HG03432 (cell line): Measurements from ENCODE around the gene ELAVL2.

ENCODE experiments used
- ATAC-seq: cut with Tn5 transposase; IDR thresholded peaks from one replicate; pipeline ENCODE4 v1.9.1; 2021; ENCODE audit warnings: mild to moderate bottlenecking, moderate library complexity; ENCODE audit not compliant: unreplicated experiment

The ELAVL2 gene

DNA sequence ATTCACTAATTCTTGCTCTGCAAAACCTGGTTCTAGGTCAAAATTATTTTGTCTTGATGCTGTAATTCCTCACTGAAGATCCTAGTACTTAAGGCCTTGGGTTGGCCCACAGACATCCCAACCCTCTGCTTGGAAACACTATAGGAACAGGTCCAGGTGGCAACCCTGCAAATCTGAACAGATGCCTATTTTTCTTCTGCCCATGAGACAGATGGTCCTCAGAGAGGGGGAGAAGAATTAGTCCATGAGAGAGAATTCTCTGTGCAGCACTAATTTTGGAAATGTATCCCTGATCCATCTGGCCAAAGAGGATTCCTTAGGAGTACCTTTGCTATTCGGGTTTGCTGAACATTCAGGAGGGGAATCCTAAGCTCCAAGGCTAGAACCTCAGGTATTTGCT lies 156.3 kb downstream of the ELAVL2 start:
- no peak for ATAC-seq

DNA sequence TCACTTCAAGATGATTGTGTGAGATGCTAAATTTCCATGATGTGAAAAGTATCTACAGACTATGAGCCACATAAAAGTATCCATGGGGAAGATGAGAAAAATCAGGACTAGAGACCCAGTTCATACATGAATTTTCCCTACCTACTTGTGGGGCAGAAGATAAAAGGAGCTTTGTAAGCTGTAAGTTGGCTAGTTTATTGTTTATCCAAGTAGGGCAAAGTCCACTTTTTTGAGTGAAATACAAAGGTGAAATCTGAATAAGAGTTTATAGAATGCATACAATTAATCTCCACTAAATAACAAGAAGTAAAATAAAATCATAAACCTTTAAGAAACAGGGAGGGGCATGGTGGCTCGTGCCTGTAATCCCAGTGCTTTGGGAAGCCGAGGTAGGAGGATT lies 160.4 kb downstream of the ELAVL2 start:
- no peak for ATAC-seq

DNA sequence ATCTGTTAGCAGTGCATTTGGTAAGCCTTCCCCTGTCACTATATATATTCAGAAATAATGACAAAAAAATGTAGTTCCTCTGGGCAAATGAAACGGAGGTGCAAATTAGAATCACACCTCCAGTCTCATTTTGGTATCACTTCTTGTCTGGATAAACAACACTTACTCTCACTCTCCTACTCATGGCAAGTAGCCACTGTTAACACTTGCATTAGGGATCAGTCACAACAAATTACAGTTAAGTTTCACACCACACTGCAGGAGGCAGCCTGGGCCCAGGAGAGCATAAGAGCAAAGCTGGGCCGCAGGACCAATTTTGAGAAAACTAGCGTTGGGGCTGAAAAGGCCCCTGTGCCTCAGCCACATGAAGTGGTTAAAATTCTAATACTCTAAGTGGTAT lies 161.0 kb downstream of the ELAVL2 start:
- no peak for ATAC-seq

DNA sequence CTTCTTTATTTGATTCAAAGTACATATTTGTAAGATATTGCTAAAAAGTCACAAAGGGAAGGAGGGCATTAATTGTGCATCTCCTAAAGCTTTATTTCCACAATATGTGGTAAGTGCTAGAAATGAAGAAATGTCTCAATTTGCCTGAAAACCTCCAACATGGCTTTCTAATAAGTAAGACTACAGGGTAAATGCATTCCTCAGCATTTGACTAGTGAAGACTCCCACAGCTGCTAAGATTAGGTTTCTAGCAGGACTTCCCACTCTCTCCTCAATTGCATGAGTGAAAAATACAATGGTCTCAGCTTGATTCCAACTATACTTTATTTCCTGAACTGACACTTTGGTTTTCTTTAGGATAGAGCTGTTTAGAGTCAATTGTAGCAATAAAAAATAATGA lies 162.1 kb downstream of the ELAVL2 start:
- ATAC-seq, result no peak

DNA sequence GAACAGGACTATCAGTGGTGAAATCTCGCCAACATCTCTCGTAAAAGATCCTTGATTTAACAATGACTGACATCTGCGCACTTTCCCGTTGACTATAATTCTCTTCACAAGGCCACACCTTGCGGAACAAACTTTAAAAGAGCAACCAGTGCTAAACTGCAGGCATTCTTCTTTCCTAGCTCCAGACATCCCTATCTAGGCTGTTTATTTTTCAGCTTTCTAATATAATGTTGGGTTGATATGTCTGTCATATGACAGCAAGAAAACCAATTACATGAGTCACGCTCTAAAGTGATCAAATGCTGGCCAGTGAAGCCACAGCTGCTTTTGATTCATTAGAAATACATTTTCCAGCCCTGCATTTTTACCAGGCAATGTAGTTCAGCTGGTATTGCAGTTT lies 162.5 kb downstream of the ELAVL2 start:
- no peak for ATAC-seq

DNA sequence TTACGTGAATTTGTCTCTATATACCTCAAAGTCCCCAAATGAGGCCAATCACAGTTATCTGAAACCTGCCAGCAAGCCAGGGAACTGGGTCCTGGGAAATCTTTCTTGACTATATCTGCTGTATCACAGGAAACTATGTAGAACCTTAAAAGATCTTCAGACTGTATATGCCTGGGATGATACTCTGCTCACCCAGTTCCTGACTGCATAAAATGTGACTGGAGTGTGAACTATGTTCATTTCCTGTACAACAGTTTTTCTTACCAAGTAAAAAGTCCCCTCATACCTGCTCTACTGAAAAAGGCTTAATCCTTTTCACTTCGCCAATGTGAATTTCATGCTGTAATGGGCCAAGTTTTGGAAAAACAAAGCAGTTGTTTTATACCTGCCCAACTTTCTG lies 162.9 kb downstream of the ELAVL2 start:
- ATAC-seq, result no peak

DNA sequence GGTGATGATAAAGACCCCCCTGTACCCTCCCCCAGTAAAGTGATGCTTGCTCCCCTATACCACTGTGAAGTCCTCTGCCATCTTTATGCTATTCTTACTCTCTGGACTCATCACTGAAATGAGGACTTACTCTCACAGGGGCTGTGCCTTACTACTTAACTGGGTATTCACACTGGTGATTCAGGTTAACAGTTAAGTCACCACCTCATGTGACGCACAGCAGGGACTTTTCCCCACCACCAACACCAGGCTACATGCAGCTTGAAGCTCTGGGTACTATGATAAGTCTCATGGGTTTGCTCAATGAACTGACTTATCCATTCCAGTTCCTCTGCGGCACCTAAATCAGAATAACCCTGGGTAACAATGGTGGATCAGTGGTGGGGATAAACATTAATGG lies 163.7 kb downstream of the ELAVL2 start:
- ATAC-seq, result peak; percentile 50

DNA sequence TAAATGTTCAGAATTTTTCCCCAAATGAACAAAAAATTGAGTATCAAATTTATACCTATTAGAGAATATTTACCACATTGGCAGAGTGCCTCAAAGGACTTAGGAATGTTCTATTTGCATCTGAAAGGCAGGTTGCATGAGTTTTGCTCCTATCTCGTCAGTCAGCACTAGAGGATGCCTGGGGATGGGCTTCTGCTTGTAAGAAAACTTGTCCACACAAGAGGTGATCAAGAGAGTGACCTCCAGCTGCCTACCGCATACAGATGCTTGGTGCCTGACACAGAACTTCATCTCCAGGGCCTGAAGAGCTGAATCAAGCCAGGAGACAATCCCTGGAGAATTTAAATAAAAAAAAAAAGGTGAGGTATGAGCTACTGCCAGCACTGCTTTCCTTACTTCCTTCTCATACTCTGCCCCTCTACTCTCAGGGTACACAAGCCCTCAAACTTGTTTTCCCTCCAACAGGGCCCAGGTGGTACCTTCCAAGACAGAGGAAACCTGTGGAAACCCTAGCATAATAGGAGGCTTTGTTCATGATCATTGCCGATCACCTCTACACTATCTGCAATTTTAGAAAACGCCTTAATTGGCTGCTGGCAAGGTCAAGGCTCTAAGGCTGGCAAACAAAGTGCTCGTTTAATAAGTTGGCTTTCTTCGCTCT lies 166.6 kb downstream of the ELAVL2 start:
- ATAC-seq, result no peak

DNA sequence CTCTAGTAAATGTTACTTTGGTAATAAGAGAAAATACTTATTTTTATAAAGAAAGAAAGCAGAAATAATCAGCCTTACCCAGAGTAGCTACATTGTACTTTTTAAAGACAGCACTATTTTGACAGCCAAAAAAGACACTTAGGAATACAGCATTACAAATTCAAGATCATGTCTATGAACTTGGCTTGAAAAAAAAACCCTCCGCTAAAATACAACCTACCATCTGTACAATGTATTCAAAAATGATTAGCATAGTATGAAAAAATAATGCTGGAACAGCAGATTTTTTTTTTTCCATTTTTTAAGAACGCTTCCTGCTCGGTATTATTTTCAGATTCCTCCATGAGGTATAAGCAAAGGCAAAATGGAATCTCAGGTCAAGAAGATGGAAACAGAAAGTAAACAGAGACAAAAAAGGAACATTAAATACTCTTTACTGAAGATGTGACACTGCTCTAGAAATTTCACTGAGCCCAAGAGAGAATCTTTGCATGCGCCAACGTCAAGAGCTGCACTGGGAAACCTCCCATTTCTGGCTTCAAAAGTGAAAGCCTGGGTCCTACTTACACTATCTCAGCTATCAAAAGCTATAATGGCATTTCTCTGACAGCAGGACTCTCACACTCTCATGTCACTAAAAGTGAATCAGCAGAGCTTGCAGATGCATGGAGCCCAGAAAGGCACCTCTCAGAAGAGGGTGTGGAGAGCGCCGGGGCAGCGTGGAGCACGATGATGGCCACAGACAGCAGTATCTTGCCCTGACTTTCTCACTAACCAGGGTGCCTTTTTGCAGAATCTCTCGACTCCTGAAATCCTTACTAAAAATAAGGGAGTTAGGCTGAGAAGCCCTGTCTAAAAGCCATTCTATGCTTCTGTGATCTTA lies 167.4 kb downstream of the ELAVL2 start:
- no peak for ATAC-seq

DNA sequence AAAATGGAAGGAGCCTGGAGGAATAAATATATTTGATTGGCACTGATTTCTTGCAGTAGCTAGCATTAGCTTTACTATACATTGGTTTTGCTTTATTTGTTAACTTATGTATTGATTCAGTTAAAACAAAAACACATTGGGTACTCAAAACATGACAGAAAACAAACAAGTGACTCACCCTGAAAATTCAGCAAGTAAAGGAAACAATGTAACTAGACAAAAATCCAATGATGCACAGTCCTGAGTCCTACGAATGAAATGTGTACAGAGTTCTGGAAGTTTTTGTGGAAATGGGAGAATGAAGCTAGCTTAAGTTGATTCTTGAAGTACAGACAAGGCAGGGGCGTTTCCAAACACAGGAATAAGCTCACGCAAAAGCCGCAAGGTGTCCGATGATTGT lies 175.0 kb downstream of the ELAVL2 start:
- ATAC-seq, result no peak

DNA sequence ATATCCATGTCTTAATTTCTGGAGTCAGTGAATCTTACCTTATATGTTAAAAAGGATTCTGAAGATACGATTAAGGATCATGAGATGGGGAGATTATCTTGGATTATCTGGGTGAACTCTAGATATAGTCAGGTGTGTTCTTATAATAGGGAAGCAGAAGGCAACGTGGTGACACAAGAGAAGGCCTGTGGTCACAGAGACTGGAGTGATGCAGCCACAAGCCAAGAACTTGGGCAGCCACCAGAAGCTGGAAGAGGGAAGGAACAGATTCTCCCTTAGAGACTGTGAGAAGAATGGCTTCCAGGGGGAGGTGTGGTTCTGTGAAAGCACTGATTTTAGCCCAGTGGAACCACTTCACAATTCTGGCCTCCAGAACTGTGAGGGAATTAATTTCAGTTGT lies 177.4 kb downstream of the ELAVL2 start:
- ATAC-seq, result no peak

DNA sequence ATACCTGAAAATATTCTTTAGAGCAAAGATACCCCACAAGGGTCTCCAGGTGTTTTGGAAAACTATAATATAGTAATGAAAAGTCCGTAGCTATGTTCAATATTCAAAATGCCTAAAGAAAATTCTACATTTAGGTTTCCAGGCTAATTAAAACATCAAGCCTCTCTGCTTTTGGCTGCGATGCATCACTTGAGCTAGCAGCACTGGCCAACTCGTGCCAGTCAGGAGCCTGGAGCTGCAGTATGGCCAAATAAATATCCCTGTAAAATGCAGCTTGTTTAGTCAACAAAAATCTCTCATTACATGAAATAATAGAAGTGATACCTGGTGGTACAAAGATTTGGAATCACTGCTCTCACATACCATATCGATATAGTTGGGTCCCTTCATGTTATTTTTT lies 181.1 kb downstream of the ELAVL2 start:
- ATAC-seq, result no peak

DNA sequence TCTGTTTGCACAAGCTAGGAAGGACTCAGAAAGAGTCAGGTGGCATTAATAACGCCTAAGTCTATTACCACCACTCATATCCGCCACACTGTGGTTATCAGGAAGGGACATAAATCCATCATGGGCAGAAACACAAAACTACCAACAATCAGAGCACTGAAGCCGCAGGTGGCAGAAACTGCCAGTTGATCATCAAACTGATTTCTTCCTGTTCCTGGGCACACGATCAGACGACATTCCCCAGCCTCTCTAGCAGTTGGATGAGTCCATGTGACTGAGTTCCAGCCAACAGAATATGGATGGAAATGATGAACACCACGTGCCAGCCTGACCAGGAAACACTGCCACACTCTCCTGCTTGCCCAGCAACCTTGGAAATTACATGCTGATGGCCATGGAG lies 181.7 kb downstream of the ELAVL2 start:
- ATAC-seq, result no peak

DNA sequence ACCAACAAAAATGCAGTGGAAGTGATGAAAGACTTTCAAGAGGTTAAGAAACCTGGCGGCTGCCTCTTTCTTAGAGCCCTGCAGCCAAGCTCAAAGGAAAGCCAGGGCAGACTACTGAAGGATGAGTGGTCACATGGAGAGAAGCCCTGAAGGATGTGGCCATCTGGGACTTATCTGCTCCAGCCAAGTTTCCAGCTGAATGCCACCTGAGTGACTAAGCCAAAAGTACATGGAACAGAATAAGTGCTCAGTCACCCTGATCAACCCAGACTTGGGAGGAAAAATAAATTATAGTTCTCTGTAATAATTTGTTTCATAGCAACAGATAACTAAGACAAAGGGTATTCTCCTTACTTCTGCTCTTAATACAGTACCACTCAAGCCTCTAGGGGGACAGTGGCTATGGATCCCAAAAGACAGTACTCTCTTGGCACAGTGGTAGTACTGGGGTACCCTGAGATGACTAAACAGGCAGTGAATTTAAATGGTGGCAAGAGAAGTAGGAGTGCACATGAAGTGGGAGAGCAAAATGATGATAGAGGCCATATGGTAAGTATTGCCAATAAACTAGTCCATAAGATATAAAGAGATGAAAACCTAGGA lies 182.3 kb downstream of the ELAVL2 start:
- ATAC-seq, result no peak
